Measurements from ENCODE around the gene ANO1.

The ANO1 gene

DNA sequence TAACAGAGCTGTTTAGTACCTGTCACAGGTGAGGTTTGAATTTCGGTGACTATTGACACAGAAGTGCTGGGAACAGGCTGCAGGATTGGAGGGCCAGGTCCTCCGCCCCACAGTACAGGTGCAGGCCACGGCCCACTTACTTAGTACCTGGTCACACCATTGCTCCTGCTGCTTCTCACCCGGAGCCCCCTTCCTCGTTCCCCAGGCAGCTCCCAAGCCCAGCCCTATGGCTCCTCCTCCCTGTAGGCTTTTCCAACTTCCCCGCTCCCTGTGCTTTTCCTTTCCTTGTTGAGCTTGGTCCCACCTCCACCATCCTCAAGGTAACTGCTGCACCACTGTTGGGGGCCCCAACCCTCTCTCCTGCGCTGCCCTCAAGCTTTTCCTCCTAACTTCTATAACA is 27.9 kb upstream of the ANO1 start:
- no peak for DNase-seq (ENCODE audit: low read depth)
- no peak for TF ChIP-seq CTCF (IDR thresholded peaks at IDR 0.05; ENCODE audit: low read depth, low read length, missing control alignments)
- H3K4me3 ChIP-seq (ENCODE audit: low read depth, low read length), result no peak overlapping the region
- in situ Hi-C loops (cut with HindIII; ENCODE audit: low sequenced_read_pairs), result no loop called here

DNA sequence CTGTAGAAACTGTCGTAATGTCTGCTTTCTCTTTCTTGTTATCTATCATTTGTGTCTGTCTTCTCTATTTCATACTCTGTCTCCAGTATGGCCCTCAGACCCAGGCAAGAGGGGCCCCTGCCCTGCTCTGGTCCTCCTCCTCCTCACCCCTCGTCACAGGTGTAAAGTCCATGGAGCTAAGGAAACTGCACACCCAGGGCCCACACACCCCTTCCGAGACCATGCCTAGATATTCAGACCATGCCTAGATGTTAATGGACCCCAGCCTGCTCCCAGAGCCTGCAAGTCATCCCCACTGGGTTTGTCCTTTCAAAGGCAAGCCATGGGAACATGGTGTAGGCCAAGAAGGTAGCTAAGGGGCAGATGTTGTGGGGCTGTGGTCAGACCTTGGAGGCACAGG is 24.1 kb upstream of the ANO1 start:
- TF ChIP-seq CTCF (IDR thresholded peaks at IDR 0.05; ENCODE audit: low read depth, low read length, missing control alignments), result no peak
- in situ Hi-C loops (cut with HindIII; ENCODE audit: low sequenced_read_pairs), result no loop called here
- no peak for DNase-seq (ENCODE audit: low read depth)
- H3K4me3 ChIP-seq (ENCODE audit: low read depth, low read length), result no peak overlapping the region

- no peak for TF ChIP-seq CTCF (IDR thresholded peaks at IDR 0.05; ENCODE audit: low read depth, low read length, missing control alignments)
- DNase-seq (ENCODE audit: low read depth), result no peak
- in situ Hi-C loops (cut with HindIII; ENCODE audit: low sequenced_read_pairs), result no loop called here
- H3K4me3 ChIP-seq (ENCODE audit: low read depth, low read length), result no peak overlapping the region
Measured at GRCh38 chr11:70055444-70055843, 22.7 kb upstream of the ANO1 start.

DNA sequence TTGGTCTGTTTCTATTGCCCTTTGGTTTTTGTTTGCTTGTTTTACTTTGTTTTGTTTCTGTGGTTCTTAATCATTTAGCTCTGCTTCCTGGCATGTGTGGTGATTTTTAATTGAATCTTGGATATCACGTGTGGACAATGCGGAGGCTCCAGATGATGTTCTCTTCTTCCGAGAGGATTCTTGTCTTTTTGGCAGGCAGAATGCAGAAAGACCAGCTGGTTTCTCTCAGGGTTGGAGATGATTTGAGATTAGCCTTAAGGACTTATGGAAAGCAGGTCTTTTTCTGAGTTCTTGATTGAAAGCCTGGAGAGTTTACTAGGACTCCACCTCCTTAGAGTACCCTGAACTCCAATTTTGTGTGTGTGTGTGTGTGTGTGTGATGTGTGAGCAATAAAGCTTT is 21.0 kb upstream of the ANO1 start:
- H3K4me3 ChIP-seq (ENCODE audit: low read depth, low read length), result no peak overlapping the region
- TF ChIP-seq CTCF (IDR thresholded peaks at IDR 0.05; ENCODE audit: low read depth, low read length, missing control alignments), result no peak
- in situ Hi-C loops (cut with HindIII; ENCODE audit: low sequenced_read_pairs), result no loop called here
- no peak for DNase-seq (ENCODE audit: low read depth)

GRCh38 chr11:70059971-70060370 is 18.1 kb upstream of the ANO1 start:
- H3K4me3 ChIP-seq (ENCODE audit: low read depth, low read length), result no peak overlapping the region
- DNase-seq (ENCODE audit: low read depth), result no peak
- TF ChIP-seq CTCF (IDR thresholded peaks at IDR 0.05; ENCODE audit: low read depth, low read length, missing control alignments), result no peak
- in situ Hi-C loops (cut with HindIII; ENCODE audit: low sequenced_read_pairs), result no loop called here

DNA sequence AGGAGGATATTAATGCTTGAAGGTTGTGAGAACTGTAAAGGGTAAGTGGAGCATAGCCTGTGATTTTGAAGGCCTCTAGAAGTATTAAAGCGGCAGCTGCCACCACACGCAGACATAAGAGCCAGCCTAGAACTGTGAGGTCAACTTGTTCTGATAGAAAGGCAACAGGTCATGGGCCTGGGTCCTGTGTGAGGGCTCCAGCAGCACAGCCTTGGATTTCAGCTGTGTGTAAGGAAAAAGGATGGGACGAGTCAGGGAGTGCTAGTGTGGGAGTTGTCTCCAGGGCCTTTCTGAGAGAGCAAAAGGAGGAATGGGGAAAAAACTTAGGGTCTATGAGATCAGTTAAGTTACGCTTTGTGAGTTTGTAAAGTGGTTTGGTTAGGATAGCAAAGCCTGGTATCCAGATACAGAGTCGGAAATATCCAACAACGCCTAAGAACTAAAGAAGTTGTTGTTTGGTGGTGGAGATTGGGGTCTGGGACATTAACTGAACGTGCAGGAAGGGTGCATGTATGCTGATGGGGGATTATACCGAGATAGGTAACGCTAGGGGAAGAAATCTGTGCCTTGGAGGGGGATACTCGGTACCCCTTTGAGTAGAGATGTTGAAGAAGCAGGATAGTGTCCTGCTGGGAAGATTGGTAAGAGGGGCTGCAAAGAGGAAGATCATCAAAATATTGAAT is 17.4 kb upstream of the ANO1 start:
- no peak overlapping the region for H3K4me3 ChIP-seq (ENCODE audit: low read depth, low read length)
- in situ Hi-C loops (cut with HindIII; ENCODE audit: low sequenced_read_pairs), result no loop called here
- no peak for TF ChIP-seq CTCF (IDR thresholded peaks at IDR 0.05; ENCODE audit: low read depth, low read length, missing control alignments)
- DNase-seq (ENCODE audit: low read depth), result no peak

Data from astrocyte of the cerebellum (primary cell).